Measurements from ENCODE around the gene FCN1. TPM values are rescaled to one million over a fixed set of nuclear protein-coding genes. Genes with fewer than 3 reads are reported as not detected.

The FCN1 gene
- total RNA-seq, 1 experiment from 2014 or later = not detected

DNA sequence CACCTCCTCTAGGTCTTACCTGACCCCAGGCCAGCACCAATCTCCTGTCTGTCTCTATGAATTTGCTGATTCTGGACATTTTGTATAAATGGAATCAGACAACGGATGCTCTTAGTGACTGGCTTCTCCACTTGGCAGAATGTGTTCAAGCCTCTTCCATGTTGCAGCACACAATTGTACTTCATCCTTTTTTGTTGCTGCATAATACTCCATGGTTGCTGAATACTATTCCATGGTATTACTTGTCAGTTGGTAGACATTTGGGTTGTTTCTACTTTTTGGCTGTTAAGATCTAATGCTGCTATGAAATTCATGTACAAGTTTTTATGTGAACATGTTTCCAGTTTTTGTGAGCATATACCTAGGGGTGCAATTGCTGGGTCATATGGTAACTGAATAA, 34.3 kb upstream of the FCN1 start:
- no peak for DNase-seq (ENCODE audit: low read depth)

DNA sequence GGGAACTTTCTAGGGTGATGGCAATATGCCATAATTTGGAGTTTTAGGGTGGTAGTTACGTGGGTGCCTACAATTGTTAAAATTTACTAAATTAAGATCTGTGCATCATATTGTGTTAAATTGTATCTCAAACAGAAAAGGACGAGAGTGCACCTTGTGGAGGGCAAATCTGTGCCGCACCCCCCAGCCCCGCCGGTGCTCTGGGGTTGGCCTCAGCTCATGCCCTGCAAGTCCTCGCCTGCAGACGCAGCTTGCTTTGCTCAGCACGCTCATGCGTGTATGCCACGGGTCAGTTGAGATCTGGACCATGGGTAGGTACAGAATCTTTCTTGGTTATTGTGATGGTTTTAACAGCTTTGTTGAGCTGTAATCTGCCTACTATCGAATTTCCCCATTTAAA, 33.7 kb upstream of the FCN1 start:
- DNase-seq (ENCODE audit: low read depth) = no peak

- DNase-seq (ENCODE audit: low read depth) = no peak
Measured at GRCh38 chr9:134950386-134951210, 32.9 kb upstream of the FCN1 start.

GRCh38 chr9:134949681-134950385, 32.1 kb upstream of the FCN1 start:
- no peak for DNase-seq (ENCODE audit: low read depth)

- DNase-seq (ENCODE audit: low read depth) = no peak
Measured at GRCh38 chr9:134948149-134948548, 30.4 kb upstream of the FCN1 start.

- DNase-seq (ENCODE audit: low read depth) = no peak
Measured at GRCh38 chr9:134947265-134947955, 29.7 kb upstream of the FCN1 start.

- no peak for DNase-seq (ENCODE audit: low read depth)
Measured at GRCh38 chr9:134946663-134947062, 29.0 kb upstream of the FCN1 start.

- no peak for DNase-seq (ENCODE audit: low read depth)
Measured at GRCh38 chr9:134945509-134946275, 28.0 kb upstream of the FCN1 start.

DNA sequence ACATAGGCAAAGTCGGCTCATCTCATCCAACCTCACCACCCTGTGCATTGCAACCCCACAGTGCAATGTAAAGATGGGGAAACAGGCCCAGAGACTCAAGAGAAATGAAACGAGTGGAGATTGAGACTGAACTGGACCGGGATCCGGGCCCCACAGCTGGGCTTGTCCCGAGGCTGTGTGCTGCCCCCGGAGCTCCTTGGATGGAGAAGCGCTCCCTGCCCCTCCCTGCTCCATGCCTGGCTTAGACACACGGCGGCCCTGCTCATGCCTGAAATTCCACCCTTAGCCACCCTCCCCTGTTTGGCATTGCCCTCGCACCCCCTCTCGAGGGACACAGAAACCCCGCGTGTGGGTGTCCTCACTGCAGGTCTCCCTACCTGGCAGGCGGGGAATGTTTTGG, 27.2 kb upstream of the FCN1 start:
- DNase-seq (ENCODE audit: low read depth) = no peak

DNA sequence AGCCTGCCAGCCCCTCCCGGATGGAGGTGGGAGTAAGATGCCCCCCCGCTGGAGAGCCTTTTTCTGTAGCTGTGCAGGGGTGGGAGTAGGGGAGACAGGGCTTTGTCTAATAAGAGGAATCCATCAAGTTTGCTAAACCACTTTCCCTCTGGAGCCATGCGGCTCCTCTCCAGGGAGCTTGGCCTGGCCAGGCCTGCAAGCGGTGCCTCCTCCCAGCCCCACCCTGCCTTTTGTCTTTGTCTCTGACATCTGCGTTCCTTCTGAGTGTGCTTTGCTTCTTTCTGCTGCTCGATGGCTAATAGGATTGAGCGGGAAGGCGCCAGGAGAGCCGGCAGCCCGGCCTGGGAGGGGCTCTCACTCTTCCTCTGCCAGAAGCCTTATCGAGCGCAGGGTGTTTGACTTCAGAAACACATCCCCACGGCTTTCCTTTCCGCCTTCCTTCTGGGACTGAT, 26.7 kb upstream of the FCN1 start:
- no peak for DNase-seq (ENCODE audit: low read depth)

- no peak for DNase-seq (ENCODE audit: low read depth)
Measured at GRCh38 chr9:134943836-134944235, 26.1 kb upstream of the FCN1 start.

DNA sequence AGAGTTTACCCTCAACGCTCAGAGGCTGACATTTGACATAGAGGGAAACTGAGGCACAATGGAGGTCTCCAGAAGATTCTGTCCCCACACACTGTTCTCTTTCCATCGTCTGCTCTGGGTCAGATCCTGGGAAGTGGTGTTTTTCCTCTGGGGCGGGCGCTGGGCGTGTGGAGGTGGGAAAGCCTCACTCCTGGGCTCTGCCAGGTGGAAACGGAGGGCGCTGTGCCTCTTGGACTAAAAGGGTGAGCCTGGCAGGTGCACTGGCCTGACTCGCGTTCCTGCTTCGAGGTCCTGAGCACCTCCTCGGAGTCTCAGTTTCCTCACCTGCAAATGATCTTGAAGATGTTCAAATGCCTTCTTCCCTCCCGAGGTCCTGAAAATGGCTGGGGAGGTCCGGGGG, 25.7 kb upstream of the FCN1 start:
- no peak for DNase-seq (ENCODE audit: low read depth)

- no peak for DNase-seq (ENCODE audit: low read depth)
Measured at GRCh38 chr9:134942788-134943184, 25.1 kb upstream of the FCN1 start.

DNA sequence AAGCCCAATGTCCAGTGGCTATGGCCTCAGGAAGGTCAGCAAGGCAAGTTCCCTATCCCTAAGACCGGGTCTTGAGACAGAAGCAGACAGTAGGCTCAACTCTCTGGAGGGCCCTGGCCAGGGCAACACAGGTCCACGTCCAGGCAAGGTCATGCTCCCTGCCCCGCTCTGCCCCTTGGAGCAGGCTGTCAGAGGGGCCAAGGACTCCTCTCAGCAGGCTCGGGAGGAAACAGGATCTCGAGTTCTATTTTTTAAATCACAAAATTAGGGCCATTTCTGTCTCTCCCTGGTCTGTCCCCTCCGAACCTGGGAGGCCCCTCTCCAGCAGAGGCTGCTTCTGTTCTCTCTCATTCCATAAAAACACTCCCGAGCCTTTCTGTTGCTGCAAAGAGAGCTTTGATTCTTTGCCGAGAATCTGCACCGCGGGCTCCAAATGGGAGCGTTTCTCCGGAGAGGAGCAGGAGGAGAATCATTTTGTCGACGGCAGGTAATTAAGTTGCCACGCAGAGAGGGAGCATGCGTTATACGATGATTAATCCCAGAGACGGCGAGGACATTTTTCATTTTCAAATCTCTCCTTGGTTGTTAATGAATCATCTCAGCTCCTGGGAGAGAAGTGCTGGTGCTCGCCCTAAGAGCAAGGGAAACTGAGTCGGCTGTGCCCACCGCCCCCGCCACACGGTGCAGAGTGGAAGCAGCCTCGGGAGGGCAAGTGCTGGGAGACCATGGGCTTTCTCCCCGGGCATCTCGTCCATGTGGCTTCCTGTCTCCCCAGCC, 24.5 kb upstream of the FCN1 start:
- DNase-seq (ENCODE audit: low read depth) = no peak

DNA sequence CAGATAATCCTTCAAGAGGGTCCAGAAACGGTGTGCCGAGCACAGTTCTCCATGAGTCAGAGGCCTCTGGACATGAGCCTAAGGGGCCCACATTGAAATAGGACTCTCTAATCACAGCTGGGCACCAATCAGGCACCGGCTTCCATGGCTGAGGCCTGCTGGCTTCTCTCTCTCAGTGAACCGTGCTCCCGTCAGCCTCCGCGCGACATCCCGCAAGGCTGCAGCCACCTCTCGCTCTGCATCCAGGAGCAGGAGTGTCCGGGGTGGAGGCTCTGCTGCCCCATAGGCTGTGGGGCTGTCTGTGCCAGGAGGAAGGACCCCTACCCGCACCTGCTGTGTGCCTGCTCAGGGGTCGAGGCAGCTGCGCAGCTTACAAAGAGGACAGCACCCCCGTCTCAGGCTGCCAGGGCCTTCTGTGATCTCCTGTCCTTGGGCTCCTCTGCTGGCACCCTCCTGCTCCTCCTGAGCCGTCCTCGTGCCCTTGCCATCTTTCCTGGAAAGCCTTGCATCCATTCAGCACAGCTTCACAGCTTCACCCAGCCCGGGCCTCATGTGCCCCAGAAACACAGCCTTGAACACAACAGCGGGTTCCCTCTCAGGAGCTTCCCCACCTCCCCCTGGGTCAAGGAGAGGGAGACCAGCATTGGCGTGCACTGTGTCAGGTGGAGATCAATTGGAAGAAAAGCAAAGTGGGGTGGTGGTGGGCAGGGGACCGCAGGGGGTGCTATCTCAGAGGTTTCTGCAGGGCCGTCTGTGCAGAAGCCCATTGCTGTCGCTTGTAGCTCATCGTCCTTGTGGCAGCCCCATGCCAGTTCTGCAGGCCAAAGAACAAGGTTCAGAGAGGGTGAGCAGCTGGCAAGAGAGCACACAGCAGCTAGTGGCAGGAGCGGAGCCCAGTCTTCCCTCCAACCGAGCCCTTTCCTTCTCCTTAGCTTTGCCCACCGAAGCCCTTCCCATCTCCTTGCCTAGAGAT, 22.8 kb upstream of the FCN1 start:
- DNase-seq (ENCODE audit: low read depth) = no peak

- DNase-seq (ENCODE audit: low read depth) = no peak
Measured at GRCh38 chr9:134939836-134940235, 22.1 kb upstream of the FCN1 start.

DNA sequence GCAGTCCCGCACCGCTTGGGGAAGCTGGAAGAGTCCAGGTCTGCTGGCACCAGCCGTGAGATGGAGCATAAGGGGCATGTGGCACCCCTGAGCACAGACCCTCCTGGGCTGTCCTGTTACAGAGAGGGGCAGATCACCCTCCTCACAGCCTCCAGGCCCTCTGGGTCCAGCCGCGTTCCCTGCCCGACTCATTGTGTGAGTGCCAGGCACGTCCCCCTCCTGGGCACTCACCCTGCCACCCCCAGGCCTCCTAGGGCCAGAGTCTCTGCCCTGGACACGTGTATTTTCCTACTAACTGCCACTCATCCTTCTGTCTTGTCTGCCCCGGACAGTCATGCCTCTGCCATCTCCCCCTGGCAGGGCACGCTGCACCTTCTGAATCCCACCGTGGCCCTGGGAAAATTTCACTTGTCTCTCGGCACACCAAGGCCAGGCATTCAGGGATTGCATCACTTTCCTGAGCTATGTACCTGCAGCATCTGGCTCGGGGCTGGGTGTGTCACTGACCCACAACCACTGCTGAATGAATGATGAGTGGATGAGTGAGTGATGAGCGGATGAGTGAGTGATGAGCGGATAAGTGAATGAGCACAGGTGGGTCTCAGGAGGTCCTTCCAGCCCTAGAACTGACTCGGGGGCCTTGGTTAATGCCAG, 21.5 kb upstream of the FCN1 start:
- no peak for DNase-seq (ENCODE audit: low read depth)

- no peak for DNase-seq (ENCODE audit: low read depth)
Measured at GRCh38 chr9:134938346-134939079, 20.8 kb upstream of the FCN1 start.
